Stimulated activated naive CD8-positive, alpha-beta T cell treated with anti-CD3 and anti-CD28 coated beads, Interleukin-15, amount 100 ng/mL, for 72 hours (primary cell): ENCODE results near the gene HMX1.

Experiments
- ATAC-seq: fragments of 150-1000 bp; cut with Tn5 transposase; 2 replicates; pipeline ENCODE4 v1.10.0; 2021; ENCODE audit warnings: mild to moderate bottlenecking, moderate library complexity
- DNase-seq, 2 donors: peaks; one replicate each; pipeline ENCODE4 v3.0.0; 2021 to 2022
- H3K27ac Mint-ChIP-seq, 2 donors: one replicate each; pipeline ENCODE4 v1.8.0; 2022; ENCODE audit warnings: mild to moderate bottlenecking in 2 of 2, mixed read lengths in 2 of 2, moderate library complexity in 2 of 2
- H3K27me3 Mint-ChIP-seq: one replicate; pipeline ENCODE4 v1.8.0; 2022; ENCODE audit warnings: mixed read lengths
- H3K4me1 Mint-ChIP-seq: one replicate; pipeline ENCODE4 v1.8.0; 2022; ENCODE audit warnings: mild to moderate bottlenecking, mixed read lengths
- H3K4me3 Mint-ChIP-seq, 2 donors: one replicate each; pipeline ENCODE4 v1.8.0; 2022; ENCODE audit warnings: mild to moderate bottlenecking in 2 of 2, mixed read lengths in 2 of 2, moderate library complexity in 1 of 2
- H3K9me3 Mint-ChIP-seq, 2 donors: one replicate each; pipeline ENCODE4 v1.8.0; 2022; ENCODE audit warnings: mixed read lengths in 2 of 2

HMX1 gene

GRCh38 chr4:8912506-8912905, 40.9 kb upstream of the HMX1 start:
- Mint-ChIP-seq H3K4me3 (no peak overlapping the region), H3K4me1 (no peaks in the 10 kb centered on the region)
- peak in 1 of 2 donors; percentile 4 for DNase-seq

GRCh38 chr4:8912089-8912455, 40.4 kb upstream of the HMX1 start:
- Mint-ChIP-seq H3K4me3 (no peak overlapping the region), H3K27ac (no peak overlapping the region), H3K9me3 (no peaks in the 10 kb centered on the region), H3K4me1 (no peaks in the 10 kb centered on the region), H3K27me3 (no peaks in the 10 kb centered on the region)
- no peak for ATAC-seq
- peak in 1 of 2 donors; percentile 0 for DNase-seq

More at GRCh38 chr4:8912506-8912905, 40.9 kb upstream of the HMX1 start:
- no peaks in the 10 kb centered on the region for H3K9me3 Mint-ChIP-seq
- H3K27me3 Mint-ChIP-seq: peaks cover 3% of the 10 kb centered on the region
- H3K27ac Mint-ChIP-seq: no peak overlapping the region
- no peak for ATAC-seq

GRCh38 chr4:8911316-8912088, 39.9 kb upstream of the HMX1 start:
- Mint-ChIP-seq H3K4me1 (no peaks in the 10 kb centered on the region), H3K27ac (no peak overlapping the region), H3K27me3 (no peaks in the 10 kb centered on the region), H3K4me3 (no peak overlapping the region), H3K9me3 (no peaks in the 10 kb centered on the region)
- DNase-seq: peak in 1 of 2 donors; percentile 2
- no peak for ATAC-seq

- ATAC-seq (no peak), DNase-seq (no peak)
- Mint-ChIP-seq H3K4me3 (no peak overlapping the region), H3K27me3 (no peaks in the 10 kb centered on the region), H3K9me3 (no peaks in the 10 kb centered on the region), H3K27ac (no peak overlapping the region), H3K4me1 (no peaks in the 10 kb centered on the region)
Observed at GRCh38 chr4:8910822-8911315, 39.2 kb upstream of the HMX1 start.

- H3K9me3 Mint-ChIP-seq: no peaks in the 10 kb centered on the region
- H3K4me1 Mint-ChIP-seq: no peaks in the 10 kb centered on the region
- H3K27ac Mint-ChIP-seq: no peak overlapping the region
- DNase-seq: peak in 1 of 2 donors; percentile 4
- ATAC-seq: no peak
- H3K4me3 Mint-ChIP-seq: no peak overlapping the region
- no peaks in the 10 kb centered on the region for H3K27me3 Mint-ChIP-seq
Observed at GRCh38 chr4:8910100-8910821, 38.6 kb upstream of the HMX1 start.

GRCh38 chr4:8909548-8909947, 37.9 kb upstream of the HMX1 start:
- ATAC-seq: no peak
- no peaks in the 10 kb centered on the region for H3K27me3 Mint-ChIP-seq

GRCh38 chr4:8908206-8908893, 36.7 kb upstream of the HMX1 start:
- ATAC-seq (no peak), DNase-seq (peak in 1 of 2 donors; percentile 4)
- no peaks in the 10 kb centered on the region for H3K9me3 Mint-ChIP-seq
- no peak overlapping the region for H3K4me3 Mint-ChIP-seq
- no peak overlapping the region for H3K27ac Mint-ChIP-seq
- no peaks in the 10 kb centered on the region for H3K27me3 Mint-ChIP-seq
- no peaks in the 10 kb centered on the region for H3K4me1 Mint-ChIP-seq

More at GRCh38 chr4:8909548-8909947, 37.9 kb upstream of the HMX1 start:
- no peaks in the 10 kb centered on the region for H3K4me1 Mint-ChIP-seq
- DNase-seq: no peak
- H3K27ac Mint-ChIP-seq: no peak overlapping the region
- no peak overlapping the region for H3K4me3 Mint-ChIP-seq
- no peaks in the 10 kb centered on the region for H3K9me3 Mint-ChIP-seq

- no peak overlapping the region for H3K4me3 Mint-ChIP-seq
Observed at GRCh38 chr4:8907596-8908205, 36.1 kb upstream of the HMX1 start.

GRCh38 chr4:8906991-8907595, 35.5 kb upstream of the HMX1 start:
- no peaks in the 10 kb centered on the region for H3K4me1 Mint-ChIP-seq

More at GRCh38 chr4:8907596-8908205, 36.1 kb upstream of the HMX1 start:
- no peak overlapping the region for H3K27ac Mint-ChIP-seq
- H3K27me3 Mint-ChIP-seq: no peaks in the 10 kb centered on the region
- no peaks in the 10 kb centered on the region for H3K9me3 Mint-ChIP-seq
- no peak for ATAC-seq
- H3K4me1 Mint-ChIP-seq: no peaks in the 10 kb centered on the region
- no peak for DNase-seq

GRCh38 chr4:8906668-8906970, 35.0 kb upstream of the HMX1 start:
- ATAC-seq (no peak), DNase-seq (no peak)
- Mint-ChIP-seq H3K4me1 (no peaks in the 10 kb centered on the region), H3K4me3 (no peak overlapping the region), H3K9me3 (peaks cover 5 to 6% of the 10 kb centered on the region in 2 donors), H3K27ac (no peak overlapping the region), H3K27me3 (no peaks in the 10 kb centered on the region)

More at GRCh38 chr4:8906991-8907595, 35.5 kb upstream of the HMX1 start:
- no peak overlapping the region for H3K27ac Mint-ChIP-seq
- no peak for DNase-seq
- H3K27me3 Mint-ChIP-seq: no peaks in the 10 kb centered on the region
- no peak for ATAC-seq
- H3K4me3 Mint-ChIP-seq: no peak overlapping the region
- H3K9me3 Mint-ChIP-seq: peaks cover under 1 to 1% of the 10 kb centered on the region in 2 donors

- Mint-ChIP-seq H3K9me3 (peaks cover 11 to 12% of the 10 kb centered on the region in 2 donors), H3K27me3 (no peaks in the 10 kb centered on the region), H3K27ac (no peak overlapping the region), H3K4me1 (no peaks in the 10 kb centered on the region), H3K4me3 (no peak overlapping the region)
- DNase-seq (no peak), ATAC-seq (no peak)
Observed at GRCh38 chr4:8905773-8906667, 34.4 kb upstream of the HMX1 start.

- H3K4me1 Mint-ChIP-seq: no peaks in the 10 kb centered on the region
- H3K9me3 Mint-ChIP-seq: peaks cover 12 to 13% of the 10 kb centered on the region in 2 donors
- H3K27ac Mint-ChIP-seq: no peak overlapping the region
- ATAC-seq (no peak), DNase-seq (no peak)
- H3K4me3 Mint-ChIP-seq: no peak overlapping the region
- no peaks in the 10 kb centered on the region for H3K27me3 Mint-ChIP-seq
Observed at GRCh38 chr4:8905226-8905772, 33.7 kb upstream of the HMX1 start.

- ATAC-seq (no peak), DNase-seq (no peak)
- Mint-ChIP-seq H3K9me3 (peaks cover 12 to 13% of the 10 kb centered on the region in 2 donors), H3K27me3 (no peaks in the 10 kb centered on the region), H3K4me1 (no peaks in the 10 kb centered on the region), H3K4me3 (no peak overlapping the region), H3K27ac (no peak overlapping the region)
Observed at GRCh38 chr4:8904666-8905065, 33.0 kb upstream of the HMX1 start.

- DNase-seq (no peak), ATAC-seq (no peak)
- no peaks in the 10 kb centered on the region for H3K27me3 Mint-ChIP-seq
- H3K9me3 Mint-ChIP-seq: peaks cover 12 to 13% of the 10 kb centered on the region in 2 donors
- H3K27ac Mint-ChIP-seq: peak overlapping the region in 1 of 2 donors; percentile 65
- no peaks in the 10 kb centered on the region for H3K4me1 Mint-ChIP-seq
- H3K4me3 Mint-ChIP-seq: no peak overlapping the region
Observed at GRCh38 chr4:8904041-8904501, 32.4 kb upstream of the HMX1 start.
